Endodermal cell (in vitro differentiated cells): ENCODE data around the gene CACFD1. TPM values are rescaled to one million over a fixed set of nuclear protein-coding genes. Genes with fewer than 3 reads are reported as not detected.

Experiments used
- DNase-seq: peaks from one replicate; pipeline ENCODE4 v3.0.0-alpha.2; 2017
- H3K27ac ChIP-seq: 2 replicates; pipeline ENCODE4 v1.5.1; 2013; ENCODE audit warnings: mild to moderate bottlenecking, low read depth, low read length, moderate library complexity
- H3K27me3 ChIP-seq: 2 replicates; pipeline ENCODE4 v1.6.1; 2013; ENCODE audit warnings: mild to moderate bottlenecking, low read length, moderate library complexity; ENCODE audit not compliant: insufficient read depth, control insufficient read depth, poor library complexity, severe bottlenecking
- H3K36me3 ChIP-seq: 2 replicates; pipeline ENCODE4 v1.7.0; 2013; ENCODE audit warnings: mild to moderate bottlenecking, low read length, moderate library complexity; ENCODE audit not compliant: control insufficient read depth, insufficient read depth
- H3K4me1 ChIP-seq: one replicate; pipeline ENCODE4 v1.7.0; 2013; ENCODE audit warnings: low read length; ENCODE audit not compliant: control insufficient read depth, insufficient read depth
- H3K4me3 ChIP-seq: 2 replicates; pipeline ENCODE4 v1.5.1; 2013; ENCODE audit warnings: mild to moderate bottlenecking, low read length, moderate library complexity
- H3K9ac ChIP-seq: 2 replicates; pipeline ENCODE4 v1.6.1; 2013; ENCODE audit warnings: mild to moderate bottlenecking, low read length, moderate library complexity; ENCODE audit not compliant: poor library complexity, severe bottlenecking; ENCODE audit errors: extremely low read depth
- H3K9me3 ChIP-seq: 2 replicates; pipeline ENCODE4 v1.6.1; 2013; ENCODE audit warnings: mild to moderate bottlenecking, low read length, moderate library complexity; ENCODE audit not compliant: control insufficient read depth
- H3K27ac Mint-ChIP-seq: 2 replicates; pipeline ENCODE4 v1.8.0; 2020; ENCODE audit warnings: mixed read lengths
- H3K27me3 Mint-ChIP-seq: 2 replicates; pipeline ENCODE4 v1.8.0; 2021; ENCODE audit warnings: mild to moderate bottlenecking, mixed read lengths; ENCODE audit not compliant: insufficient read depth
- H3K36me3 Mint-ChIP-seq: 2 replicates; pipeline ENCODE4 v1.8.0; 2020; ENCODE audit warnings: low read depth, mixed read lengths
- H3K4me1 Mint-ChIP-seq: 2 replicates; pipeline ENCODE4 v1.8.0; 2020; ENCODE audit warnings: mixed read lengths
- H3K4me3 Mint-ChIP-seq: 2 replicates; pipeline ENCODE4 v1.8.0; 2020; ENCODE audit warnings: mild to moderate bottlenecking, moderate library complexity, mixed read lengths
- H3K9me3 Mint-ChIP-seq: 2 replicates; pipeline ENCODE4 v1.8.0; 2020; ENCODE audit warnings: mild to moderate bottlenecking, mixed read lengths
- CTCF ChIP-seq: fragments of 200-600 bp; sonication (generic); conservative IDR thresholded peaks from 2 replicates; pipeline ENCODE4 v1.5.0; 2021; ENCODE audit warnings: antibody characterized with exemption, mild to moderate bottlenecking
- WGBS, 2 experiments: methylation state at CpG; one replicate each; pipeline versions ENCODE4 v1.1.5 to v1.1.7; 2013; ENCODE audit warnings: missing lambda C conversion rate in 2 of 2, mixed read lengths in 1 of 2; ENCODE audit not compliant: insufficient coverage in 1 of 2, insufficient read length in 1 of 2; 5-methylcytosine and 5-hydroxymethylcytosine counted together
- total RNA-seq, 2 donors: library from RNA; stranded (reverse); fragmentation: NEBNext Ultra II Directional in 1 of 2; extraction: Animal tissue kit (Norgen Biotek cat#: 25700) in 1 of 2; gene quantifications; 2 replicates in 1 of 2; 3 replicates in 1 of 2; pipeline ENCODE4 v1.2.1, GENCODE V29; 2021

The CACFD1 gene
- total RNA-seq, 2 donors from 2014 or later: 30.6 to 35.0 TPM

- no peak overlapping the region for H3K9ac ChIP-seq
These were observed 3.6 kb downstream of the CACFD1 start for GRCh38 chr9:133463234-133463863.

GRCh38 chr9:133463864-133464615 is 4.3 kb downstream of the CACFD1 start:
- Mint-ChIP-seq H3K36me3 (peaks cover 12% of the 10 kb centered on the region), H3K4me1 (no peaks in the 10 kb centered on the region), H3K27me3 (no peaks in the 10 kb centered on the region), H3K27ac (no peak overlapping the region), H3K9me3 (no peaks in the 10 kb centered on the region), H3K4me3 (no peak overlapping the region)
- no peak overlapping the region for H3K9ac ChIP-seq
- H3K36me3 ChIP-seq: peaks cover 18% of the 10 kb centered on the region
- H3K27ac ChIP-seq: no peak overlapping the region
- H3K4me3 ChIP-seq: no peak overlapping the region
- no peak for TF ChIP-seq CTCF
- no peaks in the 10 kb centered on the region for H3K27me3 ChIP-seq
- WGBS, 2 experiments: 94% methylated on average over 13 to 24 of the region's 24 CpGs
- peaks cover 4% of the 10 kb centered on the region for H3K4me1 ChIP-seq
- no peak for DNase-seq
- H3K9me3 ChIP-seq: no peaks in the 10 kb centered on the region

More at GRCh38 chr9:133463234-133463863, 3.6 kb downstream of the CACFD1 start:
- no peak overlapping the region for H3K27ac Mint-ChIP-seq
- H3K36me3 Mint-ChIP-seq: peaks cover 12% of the 10 kb centered on the region
- H3K27me3 Mint-ChIP-seq: peaks cover 2% of the 10 kb centered on the region
- Histone ChIP-seq H3K9me3 (no peaks in the 10 kb centered on the region), H3K4me1 (peaks cover 4% of the 10 kb centered on the region), H3K4me3 (no peak overlapping the region), H3K27ac (no peak overlapping the region), H3K27me3 (no peaks in the 10 kb centered on the region), H3K36me3 (peaks cover 18% of the 10 kb centered on the region)
- H3K9me3 Mint-ChIP-seq: no peaks in the 10 kb centered on the region
- peak; percentile 85 for DNase-seq
- 76 to 85% methylated on average over 12 to 22 of the region's 22 CpGs for WGBS, 2 experiments
- TF ChIP-seq CTCF: peak; percentile 73
- H3K4me3 Mint-ChIP-seq: no peak overlapping the region
- H3K4me1 Mint-ChIP-seq: no peaks in the 10 kb centered on the region

GRCh38 chr9:133464638-133465037 is 4.9 kb downstream of the CACFD1 start:
- H3K36me3 Mint-ChIP-seq: peaks cover 12% of the 10 kb centered on the region
- no peak overlapping the region for H3K27ac Mint-ChIP-seq
- H3K36me3 ChIP-seq: peaks cover 18% of the 10 kb centered on the region
- H3K4me3 ChIP-seq: no peak overlapping the region
- no peaks in the 10 kb centered on the region for H3K9me3 ChIP-seq
- H3K27ac ChIP-seq: no peak overlapping the region
- H3K4me3 Mint-ChIP-seq: no peak overlapping the region
- H3K9ac ChIP-seq: no peak overlapping the region
- H3K27me3 ChIP-seq: no peaks in the 10 kb centered on the region
- DNase-seq: no peak
- WGBS, 2 experiments: 93 to 98% methylated on average over 5 to 10 of the region's 10 CpGs
- no peak for TF ChIP-seq CTCF
- no peaks in the 10 kb centered on the region for H3K4me1 Mint-ChIP-seq
- H3K9me3 Mint-ChIP-seq: no peaks in the 10 kb centered on the region
- no peaks in the 10 kb centered on the region for H3K27me3 Mint-ChIP-seq
- peaks cover 4% of the 10 kb centered on the region for H3K4me1 ChIP-seq
